Trophoblast cell (in vitro differentiated cells and primary cell): ENCODE results near the gene CDO1.

ENCODE experiments used
- DNase-seq, 2 donors: peaks; one replicate each; pipeline ENCODE4 v3.0.0-alpha.2; 2016
- H2AFZ ChIP-seq: 2 replicates; pipeline ENCODE4 v1.6.1; 2013; ENCODE audit warnings: low read length, moderate library complexity, mild to moderate bottlenecking; ENCODE audit not compliant: insufficient read depth, poor library complexity
- H2AK5ac ChIP-seq: 2 replicates; pipeline ENCODE4 v1.6.1; 2013; ENCODE audit warnings: mild to moderate bottlenecking, low read length
- H2BK120ac ChIP-seq: 2 replicates; pipeline ENCODE4 v1.6.1; 2013; ENCODE audit warnings: low read length, mild to moderate bottlenecking, moderate library complexity; ENCODE audit not compliant: insufficient read depth, poor library complexity
- H2BK12ac ChIP-seq: 2 replicates; pipeline ENCODE4 v1.6.1; 2013; ENCODE audit warnings: mild to moderate bottlenecking, low read length, moderate library complexity
- H2BK5ac ChIP-seq: 2 replicates; pipeline ENCODE4 v1.6.1; 2013; ENCODE audit warnings: low read length, low read depth, moderate library complexity, mild to moderate bottlenecking; ENCODE audit not compliant: poor library complexity
- H3K14ac ChIP-seq: 2 replicates; pipeline ENCODE4 v1.6.1; 2013; ENCODE audit warnings: mild to moderate bottlenecking, low read length
- H3K18ac ChIP-seq: 2 replicates; pipeline ENCODE4 v1.6.1; 2013; ENCODE audit warnings: mild to moderate bottlenecking, low read length
- H3K23ac ChIP-seq: 2 replicates; pipeline ENCODE4 v1.6.1; 2013; ENCODE audit warnings: low read length
- H3K27ac ChIP-seq: 2 replicates; pipeline ENCODE4 v1.5.1; 2013; ENCODE audit warnings: low read depth, mild to moderate bottlenecking, inconsistent platforms, low read length, moderate library complexity
- H3K27me3 ChIP-seq: 2 replicates; pipeline ENCODE4 v1.6.1; 2013; ENCODE audit warnings: inconsistent platforms, mild to moderate bottlenecking, low read length, moderate library complexity; ENCODE audit not compliant: insufficient read depth
- H3K36me3 ChIP-seq, 2 experiments: 1 replicate in 1 of 2; 2 replicates in 1 of 2; pipeline ENCODE4 v1.6.1; 2013; ENCODE audit warnings: low read length in 2 of 2, mild to moderate bottlenecking in 2 of 2, moderate library complexity in 1 of 2; ENCODE audit not compliant: insufficient read depth in 2 of 2, control insufficient read depth in 1 of 2
- H3K4ac ChIP-seq: 2 replicates; pipeline ENCODE4 v1.6.1; 2013; ENCODE audit warnings: low read depth, mild to moderate bottlenecking, low read length, moderate library complexity
- H3K4me1 ChIP-seq, 2 experiments: 1 replicate in 1 of 2; 2 replicates in 1 of 2; pipeline ENCODE4 v1.6.1; 2013; ENCODE audit warnings: low read length in 2 of 2, mild to moderate bottlenecking in 2 of 2, moderate library complexity in 1 of 2; ENCODE audit not compliant: insufficient read depth in 2 of 2, control insufficient read depth in 1 of 2
- H3K4me2 ChIP-seq: 2 replicates; pipeline ENCODE4 v1.6.1; 2013; ENCODE audit warnings: inconsistent platforms, mild to moderate bottlenecking, low read length, moderate library complexity
- H3K4me3 ChIP-seq: 2 replicates; pipeline ENCODE4 v1.5.1; 2013; ENCODE audit warnings: mild to moderate bottlenecking, low read depth, low read length, inconsistent platforms
- H3K79me1 ChIP-seq: one replicate; pipeline ENCODE4 v1.6.1; 2013; ENCODE audit warnings: low read length
- H3K79me2 ChIP-seq: 2 replicates; pipeline ENCODE4 v1.6.1; 2013; ENCODE audit warnings: low read length, mild to moderate bottlenecking; ENCODE audit not compliant: control insufficient read depth, insufficient read depth, poor library complexity
- H3K9ac ChIP-seq: 2 replicates; pipeline ENCODE4 v1.6.1; 2013; ENCODE audit warnings: mild to moderate bottlenecking, low read length
- H3K9me3 ChIP-seq: 2 replicates; pipeline ENCODE4 v1.6.1; 2013; ENCODE audit warnings: low read depth, mild to moderate bottlenecking, control low read depth, inconsistent platforms, low read length; ENCODE audit not compliant: insufficient read depth
- H4K12ac ChIP-seq: 2 replicates; pipeline ENCODE4 v1.6.1; 2013; ENCODE audit warnings: low read depth, mild to moderate bottlenecking, low read length, moderate library complexity
- H4K8ac ChIP-seq: 2 replicates; pipeline ENCODE4 v1.6.1; 2013; ENCODE audit warnings: low read depth, mild to moderate bottlenecking, low read length, moderate library complexity
- H4K91ac ChIP-seq: one replicate; pipeline ENCODE4 v1.6.1; 2013; ENCODE audit warnings: low read depth, mild to moderate bottlenecking, low read length, moderate library complexity
- WGBS: extraction: QIAGEN DNeasy Blood & Tissue Kit; methylation state at CpG from one replicate; pipeline ENCODE4 v1.1.7; 2013; ENCODE audit warnings: missing lambda C conversion rate; ENCODE audit not compliant: insufficient read length, insufficient coverage; ENCODE audit errors: extremely low coverage; 5-methylcytosine and 5-hydroxymethylcytosine counted together

Gene CDO1

DNA sequence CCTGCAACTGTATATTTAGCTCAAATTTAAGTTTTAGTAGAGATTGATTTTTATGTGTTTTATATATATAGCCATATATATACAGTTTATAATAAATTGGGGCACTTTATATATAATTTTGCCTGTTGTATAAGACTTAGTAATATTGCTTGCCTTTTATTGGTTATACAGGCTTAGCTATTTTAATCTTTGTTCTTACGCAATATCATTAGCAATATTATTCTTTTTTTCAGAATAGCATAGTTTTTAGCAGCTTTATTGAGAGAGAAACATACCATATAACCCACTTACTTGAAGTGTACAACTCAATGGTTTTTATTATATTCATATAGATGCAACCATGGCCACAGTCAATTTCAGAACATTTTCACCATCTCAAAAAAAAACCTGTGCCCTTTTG lies 28.0 kb downstream of the CDO1 start:
- H3K27ac ChIP-seq = no peak overlapping the region
- H3K79me2 ChIP-seq = no peaks in the 10 kb centered on the region
- no peak overlapping the region for H2BK12ac ChIP-seq
- no peak overlapping the region for H2AFZ ChIP-seq
- no peak overlapping the region for H2AK5ac ChIP-seq
- no peak overlapping the region for H3K9ac ChIP-seq
- no peaks in the 10 kb centered on the region for H3K79me1 ChIP-seq
- H4K8ac ChIP-seq = no peak overlapping the region
- no peak overlapping the region for H3K18ac ChIP-seq
- no peak overlapping the region for H3K14ac ChIP-seq
- DNase-seq = no peak
- H3K23ac ChIP-seq = no peak overlapping the region
- H4K91ac ChIP-seq = no peak overlapping the region
- WGBS = no CpG with 5 or more reads among the region's 1 CpG
- no peak overlapping the region for H3K4ac ChIP-seq
- no peaks in the 10 kb centered on the region for H3K9me3 ChIP-seq
- H3K4me3 ChIP-seq = no peak overlapping the region
- no peaks in the 10 kb centered on the region for H3K36me3 ChIP-seq
- H3K4me1 ChIP-seq = no peaks in the 10 kb centered on the region
- H3K27me3 ChIP-seq = no peaks in the 10 kb centered on the region
- no peak overlapping the region for H4K12ac ChIP-seq
- no peak overlapping the region for H3K4me2 ChIP-seq
- H2BK5ac ChIP-seq = no peak overlapping the region
- no peak overlapping the region for H2BK120ac ChIP-seq

GRCh38 chr5:115787426-115787825 lies 29.0 kb downstream of the CDO1 start:
- no peaks in the 10 kb centered on the region for H3K4me1 ChIP-seq
- no peaks in the 10 kb centered on the region for H3K79me2 ChIP-seq
- no peak overlapping the region for H3K18ac ChIP-seq
- H3K9me3 ChIP-seq = no peaks in the 10 kb centered on the region
- H2BK12ac ChIP-seq = no peak overlapping the region
- H2BK5ac ChIP-seq = no peak overlapping the region
- no peak overlapping the region for H3K4me2 ChIP-seq
- H2BK120ac ChIP-seq = no peak overlapping the region
- no peak overlapping the region for H4K8ac ChIP-seq
- no peaks in the 10 kb centered on the region for H3K27me3 ChIP-seq
- H2AFZ ChIP-seq = no peak overlapping the region
- DNase-seq = no peak
- H3K27ac ChIP-seq = no peak overlapping the region
- H4K91ac ChIP-seq = no peak overlapping the region
- no peak overlapping the region for H4K12ac ChIP-seq
- no peak overlapping the region for H3K4ac ChIP-seq
- H3K36me3 ChIP-seq = no peaks in the 10 kb centered on the region
- H3K23ac ChIP-seq = no peak overlapping the region
- H2AK5ac ChIP-seq = no peak overlapping the region
- H3K9ac ChIP-seq = no peak overlapping the region
- WGBS = no CpG with 5 or more reads among the region's 1 CpG
- no peaks in the 10 kb centered on the region for H3K79me1 ChIP-seq
- H3K4me3 ChIP-seq = no peak overlapping the region
- no peak overlapping the region for H3K14ac ChIP-seq

- no peak overlapping the region for H3K27ac ChIP-seq
- H2AFZ ChIP-seq = no peak overlapping the region
- no peak overlapping the region for H2BK12ac ChIP-seq
- no peak overlapping the region for H4K12ac ChIP-seq
- H3K18ac ChIP-seq = no peak overlapping the region
- no peak overlapping the region for H3K4ac ChIP-seq
- no peaks in the 10 kb centered on the region for H3K4me1 ChIP-seq
- H4K91ac ChIP-seq = no peak overlapping the region
- H3K4me3 ChIP-seq = no peak overlapping the region
- H2BK5ac ChIP-seq = no peak overlapping the region
- H3K36me3 ChIP-seq = no peaks in the 10 kb centered on the region
- no peaks in the 10 kb centered on the region for H3K27me3 ChIP-seq
- no peak overlapping the region for H2AK5ac ChIP-seq
- no peaks in the 10 kb centered on the region for H3K9me3 ChIP-seq
- H3K79me2 ChIP-seq = no peaks in the 10 kb centered on the region
- H2BK120ac ChIP-seq = no peak overlapping the region
- no peak overlapping the region for H4K8ac ChIP-seq
- no peaks in the 10 kb centered on the region for H3K79me1 ChIP-seq
- no peak overlapping the region for H3K4me2 ChIP-seq
- DNase-seq = no peak
- no CpG with 5 or more reads among the region's 6 CpGs for WGBS
- H3K9ac ChIP-seq = no peak overlapping the region
- no peak overlapping the region for H3K14ac ChIP-seq
- no peak overlapping the region for H3K23ac ChIP-seq
These were observed 30.9 kb downstream of the CDO1 start for GRCh38 chr5:115785381-115786065.

DNA sequence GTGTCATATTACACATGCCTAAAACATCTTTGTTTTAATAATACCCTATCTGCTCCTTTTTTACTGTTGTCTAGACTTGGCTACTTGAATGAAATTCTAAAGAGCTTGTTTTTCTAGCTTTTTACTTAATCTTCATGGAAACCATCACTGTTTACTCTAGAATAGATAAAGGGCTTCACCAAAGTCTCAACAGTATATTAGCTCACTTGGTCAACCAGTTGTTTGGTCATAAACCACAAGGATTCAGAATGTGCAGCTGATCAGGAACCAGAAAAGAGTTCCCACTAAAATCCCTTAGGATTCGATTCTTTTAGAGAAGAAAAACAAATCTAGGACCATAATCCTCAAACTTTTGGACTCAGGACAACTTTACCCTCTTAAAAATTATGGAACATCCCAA lies 38.0 kb downstream of the CDO1 start:
- no peaks in the 10 kb centered on the region for H3K27me3 ChIP-seq
- H2BK12ac ChIP-seq = no peak overlapping the region
- H3K79me1 ChIP-seq = no peaks in the 10 kb centered on the region
- no CpG with 5 or more reads among the region's 1 CpG for WGBS
- no peak overlapping the region for H3K18ac ChIP-seq
- H3K36me3 ChIP-seq = no peaks in the 10 kb centered on the region
- H3K4me3 ChIP-seq = no peak overlapping the region
- no peak overlapping the region for H3K14ac ChIP-seq
- no peaks in the 10 kb centered on the region for H3K79me2 ChIP-seq
- no peak overlapping the region for H3K27ac ChIP-seq
- no peak overlapping the region for H4K8ac ChIP-seq
- no peak overlapping the region for H4K91ac ChIP-seq
- H2AFZ ChIP-seq = no peak overlapping the region
- no peak overlapping the region for H3K9ac ChIP-seq
- H3K23ac ChIP-seq = no peak overlapping the region
- H3K4me1 ChIP-seq = no peaks in the 10 kb centered on the region
- H3K4ac ChIP-seq = no peak overlapping the region
- H4K12ac ChIP-seq = no peak overlapping the region
- H2BK5ac ChIP-seq = no peak overlapping the region
- H2BK120ac ChIP-seq = no peak overlapping the region
- DNase-seq = peak in 1 of 2 donors; percentile 4
- no peak overlapping the region for H3K4me2 ChIP-seq
- H3K9me3 ChIP-seq = no peaks in the 10 kb centered on the region
- no peak overlapping the region for H2AK5ac ChIP-seq
